C4-2B (cell line): Measurements from ENCODE around the gene GBE1.

Experiments used
- H3K27ac ChIP-seq: fragments of 450-650 bp; 2 replicates; pipeline ENCODE4 v1.5.1; 2017
- ZFX ChIP-seq: fragments of 450-650 bp; IDR thresholded peaks from 2 replicates; pipeline ENCODE4 v1.6.1; 2017
- TF ChIP-seq, protein P1 (sequence below): fragments of 450-650 bp; conservative IDR thresholded peaks from 2 replicates; pipeline ENCODE4 v1.5.1; 2017; ENCODE audit warnings: mild to moderate bottlenecking

The GBE1 gene

DNA sequence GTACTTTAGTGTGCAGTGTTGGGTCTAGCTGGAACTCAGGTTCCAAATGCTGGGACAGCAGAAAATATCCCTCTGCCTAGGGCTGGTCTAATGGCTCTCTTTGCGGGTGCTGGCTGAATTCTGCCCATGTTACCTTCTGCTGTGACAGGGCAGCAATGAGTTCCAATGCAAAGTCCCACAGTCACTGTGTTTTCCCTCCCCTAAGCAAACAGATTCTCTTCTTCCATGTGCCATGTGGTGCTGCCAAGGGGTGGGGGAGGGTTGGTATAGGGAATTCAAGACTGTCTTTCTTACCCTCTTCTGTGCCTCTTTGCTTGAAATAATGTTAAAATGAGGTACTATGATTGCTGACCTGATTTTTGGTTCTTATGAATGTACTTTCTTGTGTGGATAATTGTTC is 229.6 kb downstream of the GBE1 start:
- H3K27ac ChIP-seq = no peak overlapping the region; the same call in 1 of the 2 replicates
- no peak for TF ChIP-seq ZFX
- TF ChIP-seq, protein P1, sequence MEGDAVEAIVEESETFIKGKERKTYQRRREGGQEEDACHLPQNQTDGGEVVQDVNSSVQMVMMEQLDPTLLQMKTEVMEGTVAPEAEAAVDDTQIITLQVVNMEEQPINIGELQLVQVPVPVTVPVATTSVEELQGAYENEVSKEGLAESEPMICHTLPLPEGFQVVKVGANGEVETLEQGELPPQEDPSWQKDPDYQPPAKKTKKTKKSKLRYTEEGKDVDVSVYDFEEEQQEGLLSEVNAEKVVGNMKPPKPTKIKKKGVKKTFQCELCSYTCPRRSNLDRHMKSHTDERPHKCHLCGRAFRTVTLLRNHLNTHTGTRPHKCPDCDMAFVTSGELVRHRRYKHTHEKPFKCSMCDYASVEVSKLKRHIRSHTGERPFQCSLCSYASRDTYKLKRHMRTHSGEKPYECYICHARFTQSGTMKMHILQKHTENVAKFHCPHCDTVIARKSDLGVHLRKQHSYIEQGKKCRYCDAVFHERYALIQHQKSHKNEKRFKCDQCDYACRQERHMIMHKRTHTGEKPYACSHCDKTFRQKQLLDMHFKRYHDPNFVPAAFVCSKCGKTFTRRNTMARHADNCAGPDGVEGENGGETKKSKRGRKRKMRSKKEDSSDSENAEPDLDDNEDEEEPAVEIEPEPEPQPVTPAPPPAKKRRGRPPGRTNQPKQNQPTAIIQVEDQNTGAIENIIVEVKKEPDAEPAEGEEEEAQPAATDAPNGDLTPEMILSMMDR = no peak

DNA sequence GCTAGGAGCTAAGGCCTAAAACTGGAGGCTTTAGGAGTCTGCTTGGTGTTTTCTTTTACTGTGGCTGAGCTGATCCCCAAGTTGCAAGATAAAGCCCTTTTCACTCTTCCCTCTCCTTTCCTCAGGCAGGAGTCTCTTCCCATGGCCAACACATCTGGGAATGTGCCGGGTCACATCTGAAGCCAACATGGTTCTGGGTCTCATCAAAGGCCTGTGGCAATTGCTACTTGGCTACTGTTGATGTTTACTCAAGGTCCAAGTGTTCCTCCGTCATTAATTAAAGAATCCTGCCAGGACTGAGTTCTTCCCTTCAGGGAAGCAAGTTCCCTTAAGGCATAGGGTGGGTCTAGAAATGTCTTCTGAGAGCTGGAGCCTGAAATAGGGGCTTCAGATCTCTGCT is 230.2 kb downstream of the GBE1 start:
- H3K27ac ChIP-seq = no peak overlapping the region
- TF ChIP-seq, protein P1 = no peak
- TF ChIP-seq ZFX = no peak

DNA sequence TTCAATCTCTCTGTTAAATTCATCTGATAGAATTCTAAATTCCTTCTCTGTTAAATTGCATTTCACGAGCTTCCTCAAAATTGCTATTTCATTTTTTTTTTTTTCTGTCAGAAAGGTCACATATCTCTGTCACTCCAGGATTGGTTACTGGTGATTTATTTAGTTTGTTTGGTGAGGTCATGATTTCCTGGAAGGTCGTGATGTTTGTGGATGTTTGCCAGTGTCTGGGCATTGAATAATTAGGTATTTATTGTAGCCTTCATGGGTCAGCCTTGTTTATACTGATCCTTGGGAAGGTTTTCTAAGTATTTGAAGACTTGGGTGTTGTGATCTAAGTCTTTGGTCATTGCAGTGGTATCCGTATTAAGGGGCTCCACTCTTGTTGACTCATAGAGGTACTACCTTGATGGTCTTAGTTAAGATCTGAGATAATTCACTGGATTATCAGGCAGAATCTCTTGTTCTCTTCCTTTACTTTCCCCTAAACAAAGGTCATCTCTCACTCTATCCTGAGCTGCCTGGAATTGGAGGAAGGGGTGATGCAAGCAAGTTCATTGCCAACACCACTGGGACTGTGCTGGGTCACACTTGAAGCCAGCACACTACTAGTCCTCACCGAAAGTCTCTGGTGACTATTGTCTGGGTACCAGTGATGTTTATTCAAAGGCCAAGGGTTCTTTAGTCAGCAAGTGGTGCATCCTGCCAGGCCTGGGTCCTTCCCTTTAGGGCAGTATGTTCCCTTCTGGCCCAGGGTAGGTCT is 231.1 kb downstream of the GBE1 start:
- H3K27ac ChIP-seq = no peak overlapping the region
- TF ChIP-seq, protein P1 = no peak
- no peak for TF ChIP-seq ZFX

DNA sequence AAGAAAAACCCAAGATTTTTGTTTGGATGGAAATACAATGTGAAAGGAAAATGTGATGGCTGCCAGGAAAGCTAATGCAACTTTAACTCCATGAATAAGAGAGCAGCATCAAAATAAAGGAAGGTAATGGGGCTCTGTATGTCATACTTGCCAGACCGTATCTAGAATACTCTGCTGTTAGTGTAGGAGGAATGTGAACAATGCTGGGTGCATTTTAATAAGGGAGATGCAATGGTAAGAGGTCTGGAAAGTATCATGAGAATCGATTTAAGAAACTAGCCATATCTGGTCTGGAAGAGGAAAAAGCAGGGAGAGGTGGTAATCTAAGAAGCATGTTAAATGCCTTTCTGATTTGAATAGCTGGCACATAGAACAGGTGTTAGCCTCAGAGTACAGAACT is 239.6 kb downstream of the GBE1 start:
- no peak overlapping the region for H3K27ac ChIP-seq
- TF ChIP-seq, protein P1 = no peak
- no peak for TF ChIP-seq ZFX

DNA sequence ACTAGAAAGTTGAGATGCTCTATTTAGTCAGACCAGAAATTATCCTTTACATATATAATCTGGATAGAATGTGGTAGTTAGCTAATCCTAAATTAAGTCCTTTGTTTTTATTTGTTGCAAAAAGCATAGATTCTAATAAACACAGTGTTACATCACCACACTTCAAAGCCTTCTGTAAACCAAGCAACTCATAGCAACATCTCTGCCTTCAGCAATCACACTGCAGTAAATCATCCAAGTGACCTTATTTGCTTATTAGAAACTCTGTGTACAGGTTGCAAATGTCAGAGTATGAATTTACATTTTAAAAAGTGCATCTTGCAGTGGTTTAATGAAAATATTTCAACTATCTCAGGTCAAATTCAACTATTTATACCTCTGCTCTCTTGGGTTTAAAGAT is 242.5 kb downstream of the GBE1 start:
- TF ChIP-seq ZFX = no peak
- TF ChIP-seq, protein P1 = no peak
- H3K27ac ChIP-seq = no peak overlapping the region

DNA sequence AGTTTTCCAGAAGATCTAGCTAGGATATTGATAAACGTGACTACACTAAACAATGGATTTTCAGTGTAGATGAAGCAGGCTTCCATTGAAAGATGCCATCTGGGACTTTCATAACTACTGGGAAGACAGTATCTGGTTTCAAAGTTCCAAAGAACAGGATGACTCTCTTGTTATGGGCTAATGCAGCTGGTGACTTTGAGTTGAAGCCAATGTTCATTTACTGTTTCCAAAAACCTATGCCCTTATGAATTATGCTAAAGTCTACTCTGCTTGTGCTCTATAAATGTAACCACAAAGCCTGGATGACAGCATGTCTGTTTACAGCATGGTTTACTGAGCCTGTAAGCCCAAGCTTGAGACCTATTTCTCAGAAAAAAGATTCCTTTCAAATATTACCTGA is 245.4 kb downstream of the GBE1 start:
- no peak overlapping the region for H3K27ac ChIP-seq

DNA sequence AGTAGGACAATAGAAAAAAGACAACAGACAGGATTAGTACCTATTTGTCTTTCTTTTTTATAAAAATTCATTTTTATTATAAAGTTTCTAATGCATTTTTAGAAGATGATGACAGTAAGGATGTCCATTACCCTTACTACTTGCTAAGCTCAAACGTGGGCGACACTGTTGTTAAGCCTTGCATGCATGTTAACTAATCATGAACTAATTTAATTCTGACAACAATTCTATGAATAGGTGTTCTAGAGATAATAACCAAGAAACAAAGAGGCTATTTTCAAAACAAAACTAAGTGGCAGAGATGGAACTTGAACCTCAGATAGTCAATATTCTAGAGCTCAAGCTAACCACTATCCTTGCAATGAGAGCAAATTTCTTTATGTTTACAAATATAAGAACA is 247.9 kb downstream of the GBE1 start:
- H3K27ac ChIP-seq = no peak overlapping the region
- no peak for TF ChIP-seq ZFX
- TF ChIP-seq, protein P1 = no peak

More for the DNA sequence above, 245.4 kb downstream of the GBE1 start:
- TF ChIP-seq, protein P1 = no peak
- no peak for TF ChIP-seq ZFX
